NCI-H2227 treated with DMSO at 0.1 percent for 48 hours (cell line): Measurements from ENCODE around the gene BCL7A.
"Not testable (repeated sequence)": the region's sequence is repeated elsewhere in the genome, so short reads cannot be mapped to it uniquely, and the experiment has no call there.

Source experiments
- DNase-seq: peaks from one replicate; lab custom pipeline; 2025; lab: John Stamatoyannopoulos, UW

BCL7A gene

DNA sequence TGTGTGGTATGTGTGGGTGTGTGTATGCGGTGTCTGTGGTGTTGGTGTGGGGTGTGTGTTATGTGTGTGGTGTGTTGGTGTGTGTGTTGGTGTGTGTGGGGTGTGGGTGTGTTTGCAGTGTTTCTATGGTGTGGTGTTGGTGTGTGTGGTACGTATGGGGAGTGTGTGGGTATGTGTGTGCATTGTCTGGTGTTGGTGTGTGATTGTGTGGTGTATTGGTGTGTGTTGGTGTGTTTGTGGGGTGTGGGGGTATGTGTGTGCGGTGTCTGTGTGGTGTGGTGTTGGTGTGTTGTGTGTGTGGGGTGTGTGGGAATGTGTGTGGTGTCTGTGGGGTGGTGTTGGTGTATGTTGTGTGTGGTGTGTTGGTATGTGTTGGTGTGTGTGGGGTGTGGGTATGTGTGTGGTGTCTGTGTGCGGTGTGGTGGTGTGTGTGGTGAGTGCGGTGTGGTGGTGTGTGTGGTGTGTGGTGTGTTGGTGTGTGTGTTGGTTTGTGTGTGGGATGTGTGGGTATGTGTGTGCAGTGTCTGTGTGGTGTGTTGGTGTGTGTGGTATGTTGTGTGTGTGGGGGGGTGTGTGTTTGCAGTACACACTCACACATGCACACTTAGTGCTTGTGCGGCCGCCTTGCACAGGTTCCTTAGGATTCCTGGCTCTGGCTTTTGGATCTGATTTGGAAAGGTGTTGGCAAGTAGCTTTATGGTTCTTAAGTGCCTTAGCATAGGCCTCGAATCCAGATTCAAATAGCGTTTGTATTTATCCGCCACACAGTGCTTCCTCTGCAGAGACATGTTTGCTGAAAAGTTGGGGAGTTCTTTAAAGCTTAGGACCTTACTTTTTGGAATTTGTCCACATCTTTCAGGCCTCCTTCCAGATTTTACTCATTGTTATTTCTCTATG lies 73.3 kb downstream of the BCL7A start:
- no peak for DNase-seq

- DNase-seq: no peak
Observed at GRCh38 chr12:122096014-122096413, 74.3 kb downstream of the BCL7A start.

- no peak for DNase-seq
Observed at GRCh38 chr12:122096591-122097149, 75.0 kb downstream of the BCL7A start.

DNA sequence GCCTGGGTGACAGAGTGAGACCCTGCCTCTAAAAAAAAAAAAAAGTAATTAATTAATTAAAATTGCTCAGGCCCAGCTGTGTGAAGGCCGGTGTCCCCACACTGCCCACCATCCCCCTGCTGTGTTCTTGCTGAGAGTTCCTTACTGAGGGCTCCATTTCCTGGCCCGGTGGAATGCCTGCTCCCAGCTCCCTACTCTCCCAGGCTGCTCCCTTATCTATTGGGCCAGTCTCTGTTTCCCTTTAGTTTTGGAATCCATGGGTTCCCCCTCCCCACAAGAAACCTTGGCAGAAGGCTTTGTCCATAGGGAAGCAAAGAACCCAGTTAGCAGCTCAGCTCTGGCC lies 75.9 kb downstream of the BCL7A start:
- DNase-seq: no peak

DNA sequence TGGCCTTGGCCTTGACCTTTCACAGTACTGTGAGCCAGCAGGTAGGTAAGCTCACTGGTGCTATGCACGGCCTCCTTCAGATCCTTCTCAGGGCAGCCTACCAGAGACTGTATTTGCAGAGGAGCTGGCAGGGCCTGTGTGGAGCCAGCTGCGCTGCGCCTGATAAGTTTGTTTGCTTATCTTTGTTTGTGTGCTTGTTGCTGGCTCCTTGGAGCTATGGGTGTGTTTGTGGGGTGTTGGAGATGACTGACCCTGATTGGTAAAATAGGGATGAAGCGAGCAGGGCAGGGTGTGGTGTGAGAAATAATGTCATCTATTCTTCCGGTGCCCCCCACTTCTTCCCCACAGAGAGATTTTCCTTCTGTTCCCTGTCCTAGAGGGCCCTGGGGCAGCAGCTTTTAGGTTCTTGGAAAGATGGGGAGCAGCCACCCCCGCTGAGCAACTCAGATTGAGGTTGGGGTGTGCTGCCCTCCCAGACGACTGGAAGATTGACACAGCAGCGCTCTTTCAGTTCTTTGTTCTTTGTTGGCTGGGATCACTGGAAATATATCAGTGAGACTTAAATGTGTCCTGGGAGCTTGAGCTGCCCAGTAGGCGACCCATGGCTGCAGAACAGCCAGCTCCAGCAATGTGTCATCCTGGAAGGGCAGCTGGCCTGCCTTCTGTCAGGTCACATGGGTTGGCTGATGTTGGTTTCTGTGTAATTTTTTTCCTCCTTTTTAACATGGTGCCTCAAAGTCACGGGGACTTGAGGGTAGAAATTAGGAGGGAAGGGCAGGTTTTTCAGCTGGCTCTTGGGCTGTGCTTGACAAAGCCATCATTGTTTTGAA lies 76.5 kb downstream of the BCL7A start:
- no peak for DNase-seq

DNA sequence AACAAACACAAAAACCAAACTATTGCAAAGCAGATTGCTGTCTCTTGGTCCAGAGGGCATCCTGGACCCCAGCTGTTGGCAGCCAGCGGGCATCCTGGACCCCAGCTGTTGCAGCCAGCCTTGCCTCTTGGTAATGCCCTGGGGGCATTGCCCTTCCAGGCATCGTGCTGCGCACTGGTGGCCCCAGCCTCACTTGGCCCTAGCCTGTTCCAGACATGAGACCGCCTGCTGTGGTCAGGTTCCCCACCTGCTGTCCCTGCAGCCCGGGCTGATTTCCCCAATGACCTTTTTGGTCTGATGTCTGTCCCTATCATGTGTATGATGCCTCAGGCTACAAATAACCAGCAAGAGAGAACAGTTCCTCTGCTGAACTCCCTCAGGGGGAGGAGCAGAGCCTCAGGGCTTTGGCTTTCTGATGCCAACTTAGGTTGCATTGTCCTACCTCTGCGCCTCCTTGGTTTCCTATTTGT lies 77.6 kb downstream of the BCL7A start:
- DNase-seq: no peak

GRCh38 chr12:122099856-122100255 lies 78.2 kb downstream of the BCL7A start:
- no peak for DNase-seq

DNA sequence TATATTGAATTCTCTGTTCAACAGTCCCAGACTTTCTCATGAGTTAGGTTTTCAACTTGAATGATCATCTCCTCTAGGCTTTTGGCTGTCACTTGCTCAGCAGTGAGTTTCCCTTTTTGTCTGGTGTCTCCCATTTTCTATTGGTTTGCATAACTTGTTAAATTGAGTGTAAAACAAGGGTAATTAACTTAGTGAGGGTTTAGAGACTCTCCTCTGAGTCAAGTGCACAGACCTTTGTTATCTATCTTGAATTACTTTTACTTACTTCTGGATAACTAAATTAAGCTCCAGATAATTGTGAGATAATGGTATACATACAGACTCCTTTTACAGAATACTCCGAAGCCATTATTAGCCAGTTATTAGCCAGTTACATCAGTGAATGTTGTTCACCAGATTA lies 78.9 kb downstream of the BCL7A start:
- DNase-seq: no peak

DNA sequence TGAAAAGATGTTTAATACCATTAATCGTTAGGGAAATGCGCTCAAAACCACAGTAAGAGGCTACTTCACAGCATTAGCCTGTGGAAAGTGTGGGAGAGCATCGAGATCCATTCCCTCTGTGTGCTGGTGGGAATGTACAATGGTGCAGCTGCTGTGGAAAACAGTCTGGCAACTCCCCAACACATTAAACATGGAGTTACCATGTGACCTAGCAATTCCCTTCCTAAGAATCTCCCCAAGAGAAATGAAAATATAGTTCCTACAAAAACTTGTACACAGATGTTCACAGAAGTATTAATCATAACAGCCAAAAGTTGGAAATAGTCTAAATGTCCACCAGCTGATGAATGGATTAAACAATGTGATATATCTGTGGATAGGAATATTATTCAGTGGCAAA lies 80.6 kb downstream of the BCL7A start:
- DNase-seq: no peak

- DNase-seq: no peak
Observed at GRCh38 chr12:122104844-122105243, 83.2 kb downstream of the BCL7A start.

DNA sequence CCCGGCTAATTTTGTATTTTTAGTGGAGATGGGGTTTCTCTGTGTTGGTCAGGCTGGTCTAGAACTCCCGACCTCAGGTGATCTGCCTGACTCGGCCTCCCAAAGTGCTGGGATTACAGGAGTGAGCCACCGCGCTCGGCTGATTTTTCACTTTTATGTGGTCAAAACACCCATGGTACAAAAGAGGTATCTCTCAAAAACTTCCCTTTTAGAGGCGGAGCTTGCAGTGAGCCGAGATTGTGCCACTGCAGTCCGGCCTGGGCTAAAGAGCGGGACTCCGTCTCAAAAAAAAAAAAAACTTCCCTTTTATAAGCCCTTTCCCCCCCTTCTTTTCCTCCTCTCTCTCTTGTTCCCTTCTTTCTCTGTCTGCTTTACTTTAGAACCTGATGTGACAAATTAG lies 83.8 kb downstream of the BCL7A start:
- DNase-seq: not testable (repeated sequence)

- DNase-seq: no peak
Observed at GRCh38 chr12:122106843-122107242, 85.2 kb downstream of the BCL7A start.

GRCh38 chr12:122107261-122107660 lies 85.6 kb downstream of the BCL7A start:
- no peak for DNase-seq

GRCh38 chr12:122111089-122111641 lies 89.5 kb downstream of the BCL7A start:
- DNase-seq: no peak
